Subcutaneous abdominal adipose tissue (tissue), 5 donors: ENCODE results near the gene FGF12.

Experiments
- H3K27ac ChIP-seq: one replicate; pipeline ENCODE4 v1.7.0; 2013; ENCODE audit warnings: low read depth, mild to moderate bottlenecking, inconsistent platforms, low read length, moderate library complexity
- H3K27me3 ChIP-seq, 5 donors: one replicate each; pipeline ENCODE4 v1.7.0; 2013; ENCODE audit warnings: low read length in 5 of 5, inconsistent platforms in 1 of 5; ENCODE audit not compliant: control insufficient read depth in 5 of 5, insufficient read depth in 4 of 5
- H3K36me3 ChIP-seq, 5 donors: one replicate each; pipeline ENCODE4 v1.7.0; 2013; ENCODE audit warnings: low read length in 5 of 5; ENCODE audit not compliant: control insufficient read depth in 5 of 5, insufficient read depth in 5 of 5
- H3K4me1 ChIP-seq, 5 donors: one replicate each; pipeline ENCODE4 v1.7.0; 2013; ENCODE audit warnings: low read length in 5 of 5, mild to moderate bottlenecking in 3 of 5, moderate library complexity in 1 of 5; ENCODE audit not compliant: control insufficient read depth in 5 of 5, insufficient read depth in 5 of 5
- H3K4me3 ChIP-seq, 5 donors: one replicate each; pipeline ENCODE4 v1.7.0; 2013; ENCODE audit warnings: low read length in 5 of 5, low read depth in 1 of 5
- H3K9ac ChIP-seq, 5 donors: one replicate each; pipeline ENCODE4 v1.7.0; 2013; ENCODE audit warnings: low read length in 5 of 5, mild to moderate bottlenecking in 4 of 5, moderate library complexity in 3 of 5
- H3K9me3 ChIP-seq, 5 donors: one replicate each; pipeline ENCODE4 v1.7.0; 2013; ENCODE audit warnings: low read length in 5 of 5; ENCODE audit not compliant: control insufficient read depth in 5 of 5
- donor health status: healthy.
- donor health status: healthy.
- donor health status: healthy.
- donor health status: healthy.
- donor health status: healthy.

The FGF12 gene

DNA sequence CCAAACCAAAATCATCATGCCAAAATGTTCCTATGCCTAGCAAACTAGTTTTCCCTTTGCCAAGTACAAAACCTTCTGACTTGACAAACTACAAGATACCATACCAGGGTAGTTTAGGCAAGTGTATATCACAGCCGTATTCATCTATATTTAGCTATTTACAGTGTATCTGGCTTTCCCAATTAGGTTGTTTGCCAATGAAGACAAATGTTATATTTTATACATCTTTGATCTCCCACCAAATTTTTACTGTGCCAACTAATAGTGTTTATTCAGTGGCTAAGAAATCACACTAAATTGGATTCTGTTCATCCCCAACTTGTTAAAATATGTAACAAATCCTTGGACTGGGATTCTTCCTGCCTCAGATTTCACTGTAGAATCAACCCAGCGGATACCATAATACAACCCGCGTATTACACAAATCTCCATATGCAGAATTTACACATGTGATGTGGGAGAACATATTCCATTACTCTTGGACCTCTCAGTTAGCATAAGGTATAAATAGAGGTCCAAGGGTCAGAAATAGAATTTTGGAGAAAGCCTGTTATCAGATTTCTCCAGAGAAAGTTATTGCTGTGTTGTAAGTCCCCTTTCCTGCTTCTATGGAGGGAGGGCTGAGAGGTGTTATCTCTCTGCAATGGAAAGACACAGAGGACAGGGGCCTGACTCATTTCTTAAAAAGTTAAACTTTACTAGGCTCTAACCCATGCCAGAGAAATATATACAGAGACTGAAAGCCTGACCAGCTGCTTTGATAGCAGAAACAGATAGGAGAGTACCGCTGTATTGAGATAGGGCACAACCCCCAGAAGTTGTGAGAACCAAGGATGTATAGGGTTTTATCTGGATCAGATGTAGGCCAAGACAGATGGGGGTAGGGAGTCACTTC, 467.0 kb downstream of the FGF12 start:
- Histone ChIP-seq H3K36me3 (no peaks in the 10 kb centered on the region), H3K9me3 (no peaks in the 10 kb centered on the region), H3K4me3 (no peak overlapping the region), H3K27ac (no peak overlapping the region), H3K27me3 (no peaks in the 10 kb centered on the region), H3K9ac (no peak overlapping the region), H3K4me1 (peaks cover 0 to 8% (median 5%) of the 10 kb centered on the region in 5 donors)

DNA sequence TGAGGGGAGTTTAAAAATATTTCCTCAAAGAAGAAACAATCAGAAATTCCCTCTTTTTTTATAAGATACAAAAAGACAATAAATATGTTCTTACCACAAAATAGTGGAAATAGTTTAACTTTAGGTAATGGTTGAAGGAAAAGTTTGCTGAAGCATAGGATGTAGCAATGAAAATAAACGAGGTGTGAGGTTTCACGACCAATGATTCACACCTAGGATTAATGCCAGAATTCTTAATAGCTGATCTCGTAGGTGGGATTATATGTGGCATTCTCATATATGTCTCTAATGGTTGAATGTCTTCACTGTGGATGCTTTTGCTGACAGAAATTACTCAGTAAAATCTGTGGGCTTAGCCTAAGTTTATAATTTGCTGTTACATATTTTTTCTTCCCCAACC, 467.7 kb downstream of the FGF12 start:
- Histone ChIP-seq H3K9me3 (no peaks in the 10 kb centered on the region), H3K36me3 (no peaks in the 10 kb centered on the region), H3K27me3 (no peaks in the 10 kb centered on the region), H3K4me3 (no peak overlapping the region), H3K4me1 (peaks cover 0 to 8% (median 5%) of the 10 kb centered on the region in 5 donors), H3K27ac (no peak overlapping the region), H3K9ac (no peak overlapping the region)

DNA sequence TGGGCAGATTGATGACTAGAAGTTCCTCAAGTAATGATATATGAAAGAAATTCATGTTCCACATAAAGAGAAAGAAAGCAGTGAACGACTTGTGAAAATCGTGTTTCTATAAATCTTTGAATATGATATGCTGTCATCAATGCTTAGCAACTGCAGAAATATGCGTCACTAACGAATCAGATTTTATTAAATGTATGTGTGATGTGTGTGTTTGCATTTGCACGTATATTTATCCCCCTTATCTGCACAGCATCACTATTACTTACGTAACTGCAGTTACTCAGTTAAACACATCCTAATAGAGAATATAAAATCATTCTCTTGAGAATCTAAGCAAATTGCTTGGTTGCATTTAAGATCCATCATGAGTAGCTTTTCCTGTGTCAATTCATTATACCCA, 468.6 kb downstream of the FGF12 start:
- H3K4me1 ChIP-seq, result peaks cover 0 to 8% (median 5%) of the 10 kb centered on the region in 5 donors
- no peak overlapping the region for H3K4me3 ChIP-seq
- no peaks in the 10 kb centered on the region for H3K27me3 ChIP-seq
- H3K27ac ChIP-seq, result no peak overlapping the region
- H3K9ac ChIP-seq, result no peak overlapping the region
- no peaks in the 10 kb centered on the region for H3K36me3 ChIP-seq
- no peaks in the 10 kb centered on the region for H3K9me3 ChIP-seq

DNA sequence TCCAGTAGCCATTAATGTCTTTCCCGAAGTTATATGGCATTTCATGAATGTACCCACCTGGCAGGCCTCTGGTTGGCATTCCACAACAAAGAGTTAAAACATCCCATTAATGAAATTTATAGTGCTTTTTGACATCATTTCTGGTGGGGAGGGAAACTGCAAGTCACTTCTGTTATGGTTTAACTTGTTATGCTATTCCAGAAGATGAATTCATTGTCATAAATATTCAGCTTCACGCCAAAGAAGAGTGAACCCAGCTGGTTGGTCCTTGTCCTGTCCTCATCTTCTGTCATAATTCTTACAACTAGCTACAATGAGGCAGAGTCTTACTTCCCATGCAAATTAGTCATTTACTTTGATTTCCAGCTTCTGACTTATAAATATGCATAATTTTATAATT, 471.5 kb downstream of the FGF12 start:
- Histone ChIP-seq H3K9ac (no peak overlapping the region), H3K9me3 (no peaks in the 10 kb centered on the region), H3K36me3 (no peaks in the 10 kb centered on the region), H3K27ac (no peak overlapping the region), H3K27me3 (no peaks in the 10 kb centered on the region), H3K4me3 (no peak overlapping the region), H3K4me1 (peaks cover 0 to 9% (median 0%) of the 10 kb centered on the region in 5 donors)

DNA sequence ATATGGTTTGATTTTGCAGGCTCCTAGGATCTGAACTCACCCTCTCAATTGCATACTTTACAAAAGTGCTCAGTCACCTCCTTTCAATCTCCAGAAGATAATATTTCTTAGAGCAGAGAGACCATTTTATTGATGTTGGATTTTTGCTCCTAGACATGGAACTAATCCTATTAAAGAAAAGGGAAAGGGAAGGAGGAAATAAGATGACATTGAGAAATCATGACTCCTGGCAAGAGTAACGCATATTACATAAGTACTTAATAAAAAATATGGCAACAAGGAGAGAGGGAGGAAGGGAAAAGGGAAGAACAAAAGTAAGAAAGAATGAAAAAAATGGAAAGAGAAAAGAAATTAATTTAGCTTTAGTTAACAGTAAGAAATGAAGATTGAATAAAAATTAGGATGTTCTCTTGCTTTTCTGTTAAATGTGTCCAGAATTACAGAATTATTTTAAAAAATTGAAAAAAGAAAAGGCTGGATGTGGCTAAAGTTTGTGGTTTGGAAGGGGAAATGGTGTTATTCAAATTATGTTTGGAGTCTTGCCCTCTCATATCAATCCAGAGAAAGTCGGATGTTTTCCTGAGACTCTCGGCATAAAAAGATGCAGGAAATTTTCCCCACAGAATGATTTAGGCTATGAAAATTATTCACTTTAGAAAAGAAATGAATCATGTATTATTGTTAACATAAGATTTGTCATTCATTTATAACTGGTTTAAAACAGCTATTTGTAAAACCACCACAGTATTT, 474.0 kb downstream of the FGF12 start:
- Histone ChIP-seq H3K4me1 (peaks cover 0 to 9% (median 0%) of the 10 kb centered on the region in 5 donors), H3K9me3 (no peaks in the 10 kb centered on the region), H3K4me3 (no peak overlapping the region), H3K27me3 (no peaks in the 10 kb centered on the region), H3K36me3 (no peaks in the 10 kb centered on the region), H3K27ac (peak overlapping the region; percentile 8), H3K9ac (no peak overlapping the region)

DNA sequence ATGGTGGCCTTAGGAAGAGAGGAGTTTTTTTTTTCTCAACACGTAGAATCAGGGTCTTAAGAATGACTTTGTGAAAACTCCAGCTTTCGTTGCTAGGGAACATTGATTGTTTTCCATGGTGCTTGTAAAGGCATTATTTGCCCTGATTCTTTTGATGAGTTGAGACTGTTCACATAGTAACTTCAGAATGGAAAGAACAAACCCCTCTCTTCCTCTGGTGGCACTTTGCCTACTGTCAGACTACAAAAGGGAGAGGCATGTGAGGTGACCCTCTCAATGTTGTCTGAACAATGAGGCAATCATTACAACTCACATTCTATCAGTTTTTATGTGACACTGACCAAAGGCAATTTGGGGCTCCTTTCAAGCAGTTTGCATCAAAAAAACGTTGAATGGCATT, 477.8 kb downstream of the FGF12 start:
- no peaks in the 10 kb centered on the region for H3K27me3 ChIP-seq
- H3K9ac ChIP-seq, result no peak overlapping the region
- no peak overlapping the region for H3K27ac ChIP-seq
- no peaks in the 10 kb centered on the region for H3K36me3 ChIP-seq
- no peak overlapping the region for H3K4me3 ChIP-seq
- no peaks in the 10 kb centered on the region for H3K9me3 ChIP-seq
- H3K4me1 ChIP-seq, result peaks cover 0 to 9% (median 0%) of the 10 kb centered on the region in 5 donors

DNA sequence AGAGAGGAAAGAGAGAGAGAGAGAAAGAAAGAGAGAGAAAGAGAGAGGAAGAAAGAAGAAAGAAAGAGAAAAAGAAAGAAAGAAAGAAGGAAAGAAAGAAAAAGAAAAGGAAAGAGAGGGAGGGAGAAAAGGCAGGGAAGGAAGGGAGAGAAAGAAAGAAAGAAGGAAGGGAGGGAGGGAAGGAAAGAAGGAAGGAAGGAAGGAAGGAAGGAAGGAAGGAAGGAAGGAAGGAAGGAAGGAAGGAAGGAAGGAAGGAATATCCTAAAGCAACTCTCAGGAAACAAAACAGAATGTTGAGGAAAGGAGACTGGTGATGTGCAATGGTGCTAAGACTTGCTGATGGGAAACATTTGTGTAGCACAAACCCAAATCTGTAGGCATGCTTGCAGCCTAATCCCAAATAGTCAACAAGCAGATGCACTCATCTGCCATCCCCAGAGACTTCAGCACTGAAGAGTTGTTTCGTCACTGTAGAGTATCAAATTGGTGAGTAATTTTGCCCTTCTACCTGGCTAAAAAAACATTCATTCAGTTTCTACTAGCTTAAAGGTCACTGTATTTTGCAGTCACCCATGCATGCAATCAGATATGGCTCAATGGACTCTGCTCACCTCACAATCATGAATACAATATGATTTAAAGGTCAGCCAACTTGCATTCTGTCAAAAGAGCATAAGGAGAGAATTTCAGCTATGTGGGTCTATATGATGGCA, 480.3 kb downstream of the FGF12 start:
- H3K9ac ChIP-seq, result no peak overlapping the region
- H3K4me1 ChIP-seq, result no peaks in the 10 kb centered on the region
- no peak overlapping the region for H3K4me3 ChIP-seq
- no peaks in the 10 kb centered on the region for H3K36me3 ChIP-seq
- no peaks in the 10 kb centered on the region for H3K27me3 ChIP-seq
- H3K27ac ChIP-seq, result no peak overlapping the region
- no peaks in the 10 kb centered on the region for H3K9me3 ChIP-seq

DNA sequence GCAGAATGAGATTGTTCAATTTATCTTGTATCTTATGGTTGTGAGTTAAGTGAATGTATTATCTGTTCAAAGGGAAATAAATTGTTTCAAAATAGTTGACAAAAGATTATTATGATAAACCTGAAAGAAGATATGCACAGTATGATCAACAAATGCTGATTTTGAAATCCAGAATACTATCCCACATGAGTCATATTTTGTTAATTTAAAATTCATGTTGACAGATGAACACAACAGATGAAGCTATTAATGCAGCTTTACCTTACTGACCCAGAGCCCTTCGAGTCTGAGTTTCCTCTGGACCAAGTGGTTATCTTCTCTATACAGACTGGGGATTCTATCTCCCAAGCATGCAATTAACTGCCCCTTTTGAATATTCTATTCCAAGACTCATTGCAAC, 482.8 kb downstream of the FGF12 start:
- Histone ChIP-seq H3K4me3 (no peak overlapping the region), H3K4me1 (no peaks in the 10 kb centered on the region), H3K9ac (no peak overlapping the region), H3K27ac (no peak overlapping the region), H3K27me3 (no peaks in the 10 kb centered on the region), H3K36me3 (no peaks in the 10 kb centered on the region), H3K9me3 (no peaks in the 10 kb centered on the region)

DNA sequence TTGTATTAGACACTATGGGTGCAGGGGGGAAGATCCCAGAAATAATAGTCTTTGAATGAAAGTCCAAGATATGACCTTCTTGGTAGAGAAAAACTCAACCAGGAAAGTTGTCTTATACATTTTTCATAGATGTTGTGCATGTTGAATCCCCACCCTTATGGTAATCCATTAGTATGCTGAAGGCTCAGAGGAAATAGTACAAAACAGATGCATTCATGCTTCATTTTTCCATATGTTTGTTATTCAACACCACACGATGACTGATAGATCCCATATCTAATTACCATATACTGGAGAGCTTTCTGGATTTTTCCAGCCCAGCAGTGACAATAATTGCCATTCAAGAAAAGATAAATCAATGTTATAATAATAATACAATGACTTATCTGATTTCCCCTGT, 487.4 kb downstream of the FGF12 start:
- no peak overlapping the region for H3K4me3 ChIP-seq
- no peak overlapping the region for H3K9ac ChIP-seq
- H3K9me3 ChIP-seq, result peaks cover 0 to 3% (median 0%) of the 10 kb centered on the region in 5 donors
- no peaks in the 10 kb centered on the region for H3K27me3 ChIP-seq
- no peak overlapping the region for H3K27ac ChIP-seq
- no peaks in the 10 kb centered on the region for H3K4me1 ChIP-seq
- no peaks in the 10 kb centered on the region for H3K36me3 ChIP-seq
